Stimulated activated CD4-positive, alpha-beta T cell treated with anti-CD3 and anti-CD28 coated beads, Interleukin-4, amount 100 ng/mL, for 24 hours (primary cell): ENCODE measurements around the gene TMEM107.

Experiments used
- DNase-seq: peaks from one replicate; pipeline ENCODE4 v3.0.0-alpha.2; 2020

TMEM107 gene

GRCh38 chr17:8128125-8128784 is 47.9 kb downstream of the TMEM107 start:
- DNase-seq, result no peak

GRCh38 chr17:8126491-8127066 is 49.6 kb downstream of the TMEM107 start:
- peak; percentile 44 for DNase-seq

DNA sequence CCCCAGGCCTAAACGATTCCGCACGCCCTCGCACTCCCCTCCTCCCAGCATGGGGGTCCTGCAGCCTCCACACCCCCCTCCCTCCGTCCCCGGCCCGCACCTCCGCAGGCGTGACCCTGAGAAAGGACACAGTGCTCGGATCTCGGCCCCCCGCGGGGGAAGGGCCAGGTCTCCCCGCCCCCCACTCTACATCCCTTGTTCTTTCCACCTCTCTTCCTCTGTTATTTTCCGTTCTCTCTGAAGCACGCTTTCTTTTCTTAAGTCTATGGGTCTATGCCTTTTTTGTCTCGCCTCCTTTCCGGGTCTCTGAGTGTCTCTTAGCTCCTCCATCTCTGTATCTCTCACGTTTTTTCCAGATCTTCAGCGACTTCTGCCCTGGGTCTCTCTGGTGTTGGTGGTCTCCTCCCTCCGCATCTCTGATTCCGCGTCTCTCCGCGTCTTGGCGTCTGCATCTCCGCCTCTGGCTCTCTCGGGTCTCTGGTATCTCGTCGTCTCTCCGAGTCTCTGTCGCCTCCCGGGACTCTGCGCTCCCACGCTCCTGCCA is 50.2 kb downstream of the TMEM107 start:
- DNase-seq, result peak; percentile 19

DNA sequence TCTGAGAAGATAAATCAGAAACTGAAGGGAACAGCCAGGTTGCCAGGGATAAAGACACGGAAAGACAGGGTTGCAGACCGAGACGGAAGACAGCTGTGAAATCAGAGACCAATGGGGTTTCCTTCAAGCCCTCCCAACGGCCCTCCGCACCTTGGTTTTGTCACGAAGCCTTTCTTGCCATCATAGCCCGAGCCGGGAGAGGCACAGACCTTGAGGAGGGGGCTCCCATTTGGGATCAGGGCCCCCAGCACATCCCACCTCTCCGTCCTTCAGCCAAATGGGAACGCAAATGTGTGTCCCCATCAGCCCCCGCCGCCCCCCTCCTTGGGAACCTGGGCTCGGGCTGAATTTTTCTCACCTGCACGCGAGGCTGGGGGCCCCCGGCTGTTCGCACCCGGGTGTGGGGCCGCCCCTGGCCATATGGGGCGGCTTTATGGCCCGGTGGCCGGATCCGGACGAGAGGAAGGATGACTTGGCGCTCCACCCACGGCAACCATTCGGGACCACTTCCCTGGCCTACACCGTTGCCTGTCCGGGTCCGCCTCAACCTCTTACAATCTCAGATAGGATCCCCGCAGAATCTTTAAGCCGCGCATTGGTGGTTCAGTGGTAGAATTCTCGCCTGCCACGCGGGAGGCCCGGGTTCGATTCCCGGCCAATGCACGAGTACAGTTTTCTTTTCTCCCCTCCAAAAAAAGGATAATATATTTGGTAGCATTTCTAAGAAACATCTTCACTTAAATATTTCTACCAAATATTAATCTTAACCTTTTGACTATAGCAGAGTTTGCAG is 50.8 kb downstream of the TMEM107 start:
- peak; percentile 91 for DNase-seq

DNA sequence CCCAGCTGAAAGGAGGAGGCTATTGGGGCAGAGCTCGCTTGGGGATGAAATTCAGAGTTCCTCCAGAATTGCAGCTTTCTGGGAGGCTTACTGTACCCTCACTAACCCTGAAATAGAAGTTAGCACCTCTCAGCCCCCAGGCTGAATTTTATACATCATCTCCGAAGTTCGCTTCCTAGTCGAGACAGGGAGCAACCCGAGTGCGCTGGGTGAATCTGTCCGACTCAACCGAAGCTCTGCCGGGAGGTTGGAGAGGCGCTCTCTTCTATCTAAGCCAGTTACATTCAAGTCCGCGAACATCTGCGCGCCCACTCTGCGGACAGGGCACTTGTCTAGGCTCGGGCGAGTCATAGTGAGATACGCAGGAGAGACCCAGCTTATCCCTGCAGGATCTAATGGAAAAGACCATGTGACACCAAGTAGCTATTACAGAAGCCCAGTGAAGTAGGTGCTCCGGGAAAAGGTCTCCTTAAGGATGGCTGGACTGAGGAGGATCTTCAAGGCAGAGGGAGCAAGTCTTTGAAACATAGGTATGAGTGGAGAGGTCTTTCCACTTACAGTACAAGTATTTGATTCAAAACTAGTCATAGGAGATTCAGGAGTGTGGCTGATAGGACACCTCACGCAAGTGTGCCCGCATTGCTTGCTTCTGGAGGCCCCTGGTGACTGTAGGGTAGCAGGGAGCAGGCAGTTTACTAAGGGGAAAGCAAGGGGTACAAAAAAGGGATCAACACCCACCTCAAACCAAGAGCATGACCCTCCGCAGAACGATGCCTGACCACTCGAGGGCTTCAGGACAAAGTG is 51.6 kb downstream of the TMEM107 start:
- DNase-seq, result peak; percentile 34

GRCh38 chr17:8123695-8124349 is 52.4 kb downstream of the TMEM107 start, which contains the start of gene HES7:
TSS of gene HES7 (minus strand) at chr17:8124106. CDS start at chr17:8124084, 22 bp downstream.
- DNase-seq, result no peak

DNA sequence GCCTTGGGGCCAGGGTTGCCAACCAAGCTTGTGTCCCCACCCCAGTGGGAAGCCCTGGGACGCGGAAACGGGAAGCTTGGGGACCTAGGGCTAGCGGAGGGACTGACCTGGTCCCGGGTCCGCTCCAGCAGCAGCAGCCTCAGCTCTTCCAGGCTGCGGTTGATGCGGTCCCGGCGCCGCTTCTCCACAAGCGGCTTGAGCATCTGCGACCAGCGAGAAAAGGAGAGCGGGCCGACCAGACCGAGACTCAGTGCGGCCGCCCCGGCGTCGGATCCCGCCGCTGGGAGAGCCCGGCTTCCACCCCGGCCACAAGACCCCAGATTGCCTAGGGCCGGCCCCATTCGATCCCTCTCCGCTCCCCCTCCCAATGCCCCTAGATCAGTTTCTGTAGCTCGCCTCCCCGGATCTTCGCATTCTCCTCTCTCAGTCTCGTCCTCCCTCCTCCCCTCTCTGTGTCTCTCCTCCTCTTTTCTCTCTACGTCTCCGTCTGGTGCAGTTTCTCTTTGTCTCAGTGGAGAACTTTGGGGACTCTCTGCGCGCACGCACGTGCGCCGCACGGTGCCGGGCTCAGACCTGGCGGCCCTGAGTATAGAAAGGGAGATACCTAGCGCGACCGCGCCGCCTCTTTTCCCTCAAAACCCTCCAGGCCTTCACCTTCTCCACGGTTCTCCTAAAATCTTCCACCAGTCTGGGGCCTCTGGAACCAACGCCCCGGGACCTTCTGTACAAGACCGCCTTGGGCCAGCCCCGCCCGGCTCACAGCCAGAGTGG is 53.1 kb downstream of the TMEM107 start:
- peak; percentile 54 for DNase-seq
